Skeletal muscle tissue (tissue), 4 donors: Measurements from ENCODE around the gene CDH7. TPM values are rescaled to one million over a fixed set of nuclear protein-coding genes. Genes with fewer than 3 reads are reported as not detected.

ENCODE experiments used
- H3K27ac ChIP-seq: one replicate; pipeline ENCODE4 v1.7.0; 2013; ENCODE audit warnings: mild to moderate bottlenecking, low read depth, low read length, inconsistent platforms
- H3K27me3 ChIP-seq, 3 donors: one replicate each; pipeline ENCODE4 v1.7.0; 2013; ENCODE audit warnings: low read length in 3 of 3; ENCODE audit not compliant: control insufficient read depth in 3 of 3, insufficient read depth in 3 of 3
- H3K36me3 ChIP-seq, 3 donors: one replicate each; pipeline ENCODE4 v1.7.0; 2013; ENCODE audit warnings: low read length in 3 of 3; ENCODE audit not compliant: control insufficient read depth in 3 of 3, insufficient read depth in 3 of 3
- H3K4me1 ChIP-seq, 3 donors: one replicate each; pipeline ENCODE4 v1.7.0; 2013; ENCODE audit warnings: low read length in 3 of 3, mild to moderate bottlenecking in 3 of 3; ENCODE audit not compliant: control insufficient read depth in 3 of 3, insufficient read depth in 3 of 3
- H3K4me3 ChIP-seq, 3 donors: one replicate each; pipeline ENCODE4 v1.7.0; 2013; ENCODE audit warnings: low read length in 3 of 3
- H3K9ac ChIP-seq, 3 donors: one replicate each; pipeline ENCODE4 v1.7.0; 2013; ENCODE audit warnings: low read length in 3 of 3, mild to moderate bottlenecking in 3 of 3, moderate library complexity in 2 of 3, low read depth in 1 of 3
- H3K9me3 ChIP-seq, 3 donors: one replicate each; pipeline ENCODE4 v1.7.0; 2013; ENCODE audit warnings: low read length in 3 of 3; ENCODE audit not compliant: control insufficient read depth in 3 of 3
- total RNA-seq: library from RNA; depleted of rRNA; stranded (reverse); fragments of >200 nt; gene quantifications from one replicate; pipeline ENCODE4 v1.2.3, GENCODE V29; 2014
- donor health status: Osteomylitis.

Gene CDH7
- total RNA-seq, 1 donor from 2014 or later = 0.52 TPM

DNA sequence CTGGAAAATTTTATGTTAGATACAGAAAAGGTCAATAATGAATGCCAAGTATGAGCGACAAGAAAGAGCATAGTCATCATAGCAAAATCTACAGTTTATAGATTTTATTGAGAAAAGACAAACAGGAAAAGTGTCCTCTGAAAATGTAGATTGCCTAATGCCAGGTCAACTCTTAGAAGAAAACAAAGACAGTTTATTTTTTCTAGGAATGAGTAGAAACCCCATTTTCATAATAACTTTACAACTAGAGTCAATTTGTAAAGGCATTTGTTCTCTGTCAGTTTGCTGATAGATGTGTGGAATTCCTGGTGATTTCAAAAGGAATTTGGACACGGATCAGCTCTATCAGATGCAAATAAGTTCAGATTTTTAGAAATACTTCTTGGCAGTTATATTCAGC lies 16.6 kb downstream of the CDH7 start:
- H3K9ac ChIP-seq = no peak overlapping the region
- no peak overlapping the region for H3K27ac ChIP-seq
- H3K4me3 ChIP-seq = no peak overlapping the region
- H3K36me3 ChIP-seq = no peaks in the 10 kb centered on the region
- no peaks in the 10 kb centered on the region for H3K27me3 ChIP-seq
- no peaks in the 10 kb centered on the region for H3K9me3 ChIP-seq
- H3K4me1 ChIP-seq = no peaks in the 10 kb centered on the region

DNA sequence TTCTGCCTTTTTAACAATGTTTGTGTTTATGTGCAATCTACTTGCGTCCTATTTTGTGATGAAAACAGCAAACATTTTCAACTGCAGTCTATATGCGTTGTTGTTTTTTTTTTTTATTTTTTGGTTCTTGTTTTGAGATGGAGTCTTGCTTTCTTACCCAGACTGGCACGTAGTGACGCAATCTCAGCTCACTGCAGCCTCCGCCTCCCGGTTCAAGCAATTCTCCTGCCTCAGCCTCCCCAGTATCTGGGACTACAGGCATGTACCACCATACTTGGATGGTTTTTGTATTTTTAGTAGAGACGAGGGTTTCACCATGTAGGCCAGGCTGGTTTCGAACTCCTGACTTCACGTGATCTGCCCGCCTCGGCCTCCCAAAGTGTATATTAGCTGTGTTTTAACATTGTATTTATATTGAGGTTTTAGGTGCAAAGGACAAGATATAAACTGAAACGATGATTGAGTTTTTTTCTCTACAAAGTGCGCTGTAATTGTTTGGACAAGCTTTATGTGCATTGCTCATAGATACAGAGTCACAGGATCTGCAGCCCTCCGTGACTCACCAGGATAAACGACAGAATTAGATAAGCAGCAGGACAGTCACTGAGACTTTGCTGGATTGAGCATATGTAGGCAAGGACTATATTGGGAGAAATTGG lies 17.4 kb downstream of the CDH7 start:
- Histone ChIP-seq H3K27me3 (no peaks in the 10 kb centered on the region), H3K9me3 (no peaks in the 10 kb centered on the region), H3K4me3 (no peak overlapping the region), H3K27ac (no peak overlapping the region), H3K4me1 (no peaks in the 10 kb centered on the region), H3K36me3 (no peaks in the 10 kb centered on the region), H3K9ac (no peak overlapping the region)

DNA sequence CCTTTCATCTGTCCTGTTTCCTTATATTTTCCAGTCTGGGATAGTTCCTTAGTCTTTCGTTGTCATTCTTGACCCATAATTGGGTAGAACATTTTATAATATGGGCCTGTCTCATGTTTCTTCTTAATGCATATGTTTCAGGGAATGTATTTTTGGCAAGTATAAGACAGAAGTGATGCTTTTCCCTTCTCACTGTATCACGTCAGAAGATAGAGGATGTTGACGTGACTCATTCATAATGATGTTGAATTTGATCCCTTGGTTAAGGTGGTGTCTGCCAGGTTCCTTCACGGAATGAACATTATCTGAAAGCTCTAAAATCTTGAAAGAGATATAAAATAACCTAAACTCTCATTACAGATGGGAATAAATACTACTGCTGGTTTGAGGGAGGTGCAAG lies 18.8 kb downstream of the CDH7 start:
- H3K36me3 ChIP-seq = no peaks in the 10 kb centered on the region
- no peak overlapping the region for H3K9ac ChIP-seq
- H3K4me3 ChIP-seq = no peak overlapping the region
- no peak overlapping the region for H3K27ac ChIP-seq
- no peaks in the 10 kb centered on the region for H3K9me3 ChIP-seq
- H3K27me3 ChIP-seq = no peaks in the 10 kb centered on the region
- no peaks in the 10 kb centered on the region for H3K4me1 ChIP-seq

DNA sequence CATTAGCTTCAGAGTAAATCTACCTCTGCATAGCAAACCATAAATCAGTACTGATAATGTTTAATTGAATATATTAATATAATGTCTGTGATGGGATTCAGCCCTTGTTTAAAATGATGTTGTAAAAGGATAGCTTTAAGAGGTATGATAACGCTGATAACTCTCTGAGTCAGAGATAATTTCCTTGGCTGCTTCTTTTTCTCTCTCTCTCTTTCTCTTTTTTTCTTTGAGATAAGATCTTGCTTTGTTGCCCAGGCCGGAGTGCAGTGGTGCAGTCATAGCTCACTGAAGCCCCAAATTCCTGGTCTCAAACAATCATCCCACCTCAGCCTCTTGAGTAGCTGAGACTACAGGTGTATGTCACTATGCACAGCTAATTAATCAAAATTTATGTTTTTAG lies 35.7 kb downstream of the CDH7 start:
- Histone ChIP-seq H3K4me3 (no peak overlapping the region), H3K27me3 (no peaks in the 10 kb centered on the region), H3K27ac (no peak overlapping the region), H3K9me3 (no peaks in the 10 kb centered on the region), H3K9ac (no peak overlapping the region), H3K4me1 (no peaks in the 10 kb centered on the region), H3K36me3 (no peaks in the 10 kb centered on the region)

DNA sequence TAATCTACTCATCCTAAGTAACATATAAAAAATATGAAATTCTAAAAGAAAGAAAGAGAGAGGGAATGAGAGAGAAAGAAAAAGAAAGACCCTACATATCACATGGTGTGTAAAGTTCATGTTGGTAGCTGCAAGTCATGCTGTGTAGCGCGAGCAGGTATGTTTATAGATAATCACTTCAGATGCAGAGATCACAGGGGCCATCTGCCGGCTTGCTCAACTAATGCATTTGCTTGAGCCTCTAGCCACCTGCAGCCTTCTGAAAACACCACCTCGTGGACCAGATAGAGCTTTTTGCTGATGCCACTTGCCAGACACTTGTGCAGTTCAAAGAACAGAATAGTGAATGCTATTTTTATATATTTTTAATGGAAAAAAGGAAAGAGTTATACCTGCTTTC lies 37.6 kb downstream of the CDH7 start:
- H3K36me3 ChIP-seq = no peaks in the 10 kb centered on the region
- H3K27ac ChIP-seq = no peak overlapping the region
- H3K9ac ChIP-seq = no peak overlapping the region
- no peaks in the 10 kb centered on the region for H3K9me3 ChIP-seq
- no peaks in the 10 kb centered on the region for H3K27me3 ChIP-seq
- no peak overlapping the region for H3K4me3 ChIP-seq
- no peaks in the 10 kb centered on the region for H3K4me1 ChIP-seq

DNA sequence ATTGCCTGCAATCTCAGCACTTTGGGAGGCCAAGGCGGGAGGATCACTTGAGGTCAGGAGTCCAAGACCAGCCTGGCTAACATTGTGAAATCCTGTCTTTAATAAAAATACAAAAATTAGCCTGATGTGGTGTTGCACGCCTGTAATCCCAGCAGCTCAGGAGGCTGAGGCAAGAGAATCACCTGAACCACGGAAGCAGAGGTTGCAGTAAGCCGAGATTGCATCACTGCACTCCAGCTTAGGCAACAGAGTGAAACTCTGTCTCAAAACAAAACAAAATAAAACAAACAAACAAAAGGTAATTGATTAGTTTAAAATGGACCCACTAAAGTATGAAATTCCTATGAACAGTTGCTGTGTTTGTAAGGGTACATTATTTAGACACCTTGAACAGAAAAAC lies 39.8 kb downstream of the CDH7 start:
- Histone ChIP-seq H3K4me3 (no peak overlapping the region), H3K36me3 (no peaks in the 10 kb centered on the region), H3K4me1 (no peaks in the 10 kb centered on the region), H3K27ac (no peak overlapping the region), H3K27me3 (no peaks in the 10 kb centered on the region), H3K9ac (no peak overlapping the region), H3K9me3 (no peaks in the 10 kb centered on the region)

DNA sequence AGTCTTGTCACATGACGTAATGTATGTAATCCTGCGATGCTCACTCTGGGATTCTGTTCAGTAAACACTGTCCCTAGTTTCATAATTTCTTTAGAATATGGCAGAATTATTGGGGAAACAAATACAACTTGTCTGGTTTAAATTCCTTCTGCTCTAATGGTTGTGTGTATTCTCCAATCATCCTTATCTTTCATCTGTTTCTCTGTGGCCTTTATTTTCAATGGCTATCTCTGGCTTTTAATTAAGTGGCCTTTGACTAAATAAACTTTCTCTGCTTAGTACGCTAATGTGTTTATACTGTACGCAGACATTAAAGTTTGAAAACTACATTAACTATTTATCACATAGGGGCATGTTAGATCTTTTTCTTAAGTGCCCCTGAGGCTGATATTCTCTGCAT lies 40.9 kb downstream of the CDH7 start:
- no peak overlapping the region for H3K4me3 ChIP-seq
- H3K27me3 ChIP-seq = no peaks in the 10 kb centered on the region
- H3K9ac ChIP-seq = no peak overlapping the region
- H3K36me3 ChIP-seq = no peaks in the 10 kb centered on the region
- no peak overlapping the region for H3K27ac ChIP-seq
- H3K4me1 ChIP-seq = no peaks in the 10 kb centered on the region
- H3K9me3 ChIP-seq = no peaks in the 10 kb centered on the region

DNA sequence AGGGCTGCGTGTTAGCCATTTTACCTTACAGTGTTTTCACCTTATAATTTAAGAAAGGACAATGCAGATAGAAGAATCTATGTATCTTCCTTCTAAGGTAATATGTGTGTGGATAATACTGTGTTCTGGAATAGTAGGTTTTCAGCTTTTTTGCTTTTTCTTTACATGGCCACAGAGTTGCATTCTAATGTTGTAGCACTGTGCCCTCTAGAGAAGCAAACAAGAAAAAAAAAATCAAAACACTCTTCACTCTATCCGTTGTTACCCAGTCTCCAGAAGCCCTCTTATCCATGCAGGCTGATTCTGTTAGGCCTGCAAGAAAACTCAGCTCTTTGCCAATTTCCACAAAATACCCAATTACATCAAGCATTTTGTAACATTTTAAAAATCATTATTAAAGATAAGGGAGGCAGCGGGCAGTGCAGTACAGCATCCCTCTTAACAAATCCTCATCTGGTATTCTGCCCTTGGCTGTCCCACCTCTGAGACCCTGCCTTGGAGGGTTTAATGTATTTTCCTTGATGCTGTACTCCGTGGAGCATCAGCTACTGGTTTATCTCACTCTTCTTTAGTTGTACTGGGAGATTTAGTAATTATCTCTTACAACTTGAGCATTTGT lies 41.8 kb downstream of the CDH7 start:
- Histone ChIP-seq H3K9me3 (no peaks in the 10 kb centered on the region), H3K4me3 (no peak overlapping the region), H3K4me1 (no peaks in the 10 kb centered on the region), H3K36me3 (no peaks in the 10 kb centered on the region), H3K9ac (no peak overlapping the region), H3K27me3 (no peaks in the 10 kb centered on the region), H3K27ac (no peak overlapping the region)

DNA sequence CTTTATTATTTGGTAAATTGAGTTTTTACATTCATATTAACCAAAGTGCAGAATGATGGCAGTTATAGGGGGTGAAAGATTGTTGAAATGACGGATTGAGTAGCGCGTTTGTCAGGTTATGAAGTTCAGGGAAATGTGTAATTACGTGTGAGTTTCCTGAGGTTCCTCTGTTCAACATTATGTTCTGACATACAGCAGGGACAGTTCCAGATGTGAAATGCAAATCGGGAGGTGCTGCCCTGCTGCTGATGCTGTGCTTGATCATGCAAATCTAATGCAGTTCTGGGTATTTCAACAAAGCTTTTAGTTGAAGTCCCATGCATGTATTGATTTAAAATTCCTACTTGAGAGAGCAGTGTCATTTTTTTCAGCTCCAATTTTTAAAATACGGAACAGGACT lies 57.9 kb downstream of the CDH7 start:
- H3K9me3 ChIP-seq = no peaks in the 10 kb centered on the region
- H3K27me3 ChIP-seq = no peaks in the 10 kb centered on the region
- H3K4me3 ChIP-seq = no peak overlapping the region
- H3K9ac ChIP-seq = no peak overlapping the region
- no peak overlapping the region for H3K27ac ChIP-seq
- H3K36me3 ChIP-seq = no peaks in the 10 kb centered on the region
- H3K4me1 ChIP-seq = no peaks in the 10 kb centered on the region

DNA sequence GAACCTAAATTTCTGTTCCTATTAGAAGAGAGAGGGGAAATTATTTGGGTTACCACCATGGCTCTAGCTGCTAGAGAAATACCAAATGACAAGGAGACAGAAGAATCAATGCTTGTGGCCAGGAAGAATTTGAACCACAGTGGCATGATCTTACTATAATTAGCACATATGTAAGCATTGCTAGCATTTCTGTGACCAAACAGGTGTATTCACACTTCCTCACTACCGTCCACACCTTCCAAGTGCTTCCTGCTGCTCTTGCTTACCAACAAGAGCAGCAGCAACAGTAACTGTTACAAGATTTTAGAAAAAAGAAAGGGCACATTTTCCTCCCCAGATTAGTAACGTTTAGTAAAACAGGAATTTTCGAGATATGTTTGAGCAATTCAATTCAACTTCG lies 60.5 kb downstream of the CDH7 start:
- Histone ChIP-seq H3K9me3 (no peaks in the 10 kb centered on the region), H3K27ac (no peak overlapping the region), H3K4me1 (no peaks in the 10 kb centered on the region), H3K4me3 (no peak overlapping the region), H3K36me3 (no peaks in the 10 kb centered on the region), H3K9ac (no peak overlapping the region), H3K27me3 (no peaks in the 10 kb centered on the region)
